SU-DHL-6 (cell line): ENCODE measurements around the gene FN3KRP.

Experiments used
- H2AFZ ChIP-seq: fragments of 200-600 bp; sonication (generic); 2 replicates; pipeline ENCODE4 v1.6.1; 2014; ENCODE audit warnings: low read depth, mild to moderate bottlenecking, moderate library complexity, mixed read lengths, antibody characterized with exemption, low read length; ENCODE audit not compliant: severe bottlenecking
- H3F3A ChIP-seq: fragments of 200-600 bp; shearing (Covaris generic); 2 replicates; pipeline ENCODE4 v1.6.0; 2016; ENCODE audit warnings: antibody characterized with exemption, mild to moderate bottlenecking; ENCODE audit not compliant: insufficient read depth
- H3K27ac ChIP-seq: fragments of 200-600 bp; sonication (generic); 2 replicates; pipeline ENCODE4 v1.5.1; 2016; ENCODE audit warnings: low read depth, mild to moderate bottlenecking, low read length, moderate library complexity, mixed read lengths
- H3K27me3 ChIP-seq: fragments of 200-600 bp; sonication (generic), shearing (Covaris generic); 2 replicates; pipeline ENCODE4 v1.6.0; 2014; ENCODE audit warnings: mild to moderate bottlenecking, low read length
- H3K36me3 ChIP-seq: fragments of 200-600 bp; sonication (generic); 2 replicates; pipeline ENCODE4 v1.6.1; 2014; ENCODE audit warnings: mild to moderate bottlenecking, low read length, mixed read lengths
- H3K4me2 ChIP-seq: fragments of 300-600, 200-600 bp; shearing (Covaris generic), sonication (generic); 2 replicates; pipeline ENCODE4 v1.6.0; 2014; ENCODE audit warnings: low read length, low read depth, mild to moderate bottlenecking; ENCODE audit not compliant: poor library complexity, severe bottlenecking
- H3K4me3 ChIP-seq: fragments of 200-600 bp; sonication (generic); 2 replicates; pipeline ENCODE4 v1.5.1; 2014; ENCODE audit warnings: antibody characterized with exemption, low read length, mild to moderate bottlenecking, mixed read lengths; ENCODE audit not compliant: insufficient read depth, poor library complexity, severe bottlenecking
- H3K79me2 ChIP-seq: fragments of 200-600 bp; sonication (generic); 2 replicates; pipeline ENCODE4 v1.6.1; 2014; ENCODE audit warnings: mild to moderate bottlenecking, low read length, moderate library complexity; ENCODE audit not compliant: insufficient read depth
- H3K9ac ChIP-seq: fragments of 200-600 bp; sonication (generic); 2 replicates; pipeline ENCODE4 v1.7.0; 2014; ENCODE audit warnings: mild to moderate bottlenecking, low read length
- H3K9me2 ChIP-seq: fragments of 200-600 bp; sonication (generic); replicated peaks from 2 replicates; pipeline ENCODE4 v1.6.1; 2014; ENCODE audit warnings: low read length; ENCODE audit not compliant: insufficient read depth
- H3K9me3 ChIP-seq: fragments of 200-600 bp; sonication (generic); 2 replicates; pipeline ENCODE4 v1.6.1; 2014; ENCODE audit warnings: low read length, mixed read lengths; ENCODE audit not compliant: insufficient read depth
- H4K20me1 ChIP-seq: fragments of 200-600 bp; sonication (generic); 2 replicates; pipeline ENCODE4 v1.6.1; 2014; ENCODE audit warnings: low read depth, mild to moderate bottlenecking, antibody characterized with exemption, low read length, moderate library complexity, mixed read lengths
- CTCF ChIP-seq: fragments of 200-600 bp; sonication (generic); IDR thresholded peaks from one replicate; pipeline ENCODE4 v1.5.1; 2017; ENCODE audit warnings: antibody characterized with exemption, mild to moderate bottlenecking, low read length, moderate library complexity; ENCODE audit not compliant: insufficient read depth, poor library complexity, severe bottlenecking
- EZH2phosphoT487 ChIP-seq: fragments of 200-600 bp; sonication (generic), shearing (Covaris generic); conservative IDR thresholded peaks from 2 replicates; pipeline ENCODE4 v1.6.1; 2018; ENCODE audit warnings: mild to moderate bottlenecking, antibody characterized with exemption, low read length, moderate library complexity, mixed read lengths

Gene FN3KRP

DNA sequence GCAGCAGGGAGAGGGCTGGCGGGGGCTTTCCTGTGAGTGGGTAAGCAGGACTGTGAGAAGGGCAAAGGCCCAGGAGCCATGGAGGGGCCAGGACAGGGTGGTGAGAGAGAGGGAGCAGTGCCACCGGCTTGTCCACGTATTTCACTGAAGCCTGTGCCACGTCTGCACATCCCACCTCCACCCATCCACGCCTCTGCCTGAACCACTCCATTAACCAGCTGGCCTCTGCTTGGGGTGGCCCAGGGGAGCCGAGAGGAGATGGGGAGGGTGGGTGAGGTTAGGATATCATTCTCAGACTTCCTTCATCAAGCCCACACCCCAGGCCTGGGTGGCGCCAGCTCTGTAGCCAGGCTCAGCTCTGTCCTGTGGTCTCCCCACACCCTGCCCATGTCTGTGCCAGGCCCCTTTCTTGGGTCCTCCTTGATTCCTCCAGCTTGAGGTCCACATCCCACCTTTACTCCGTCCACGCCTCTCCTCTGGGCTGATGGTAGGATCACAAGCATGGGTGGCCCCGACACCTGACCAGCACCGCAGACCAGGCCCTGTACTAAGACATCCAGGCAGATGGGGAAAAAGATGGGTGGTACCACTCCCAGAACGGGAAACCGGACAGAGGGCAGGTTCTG lies 15.7 kb downstream of the FN3KRP start:
- H3F3A ChIP-seq: no peaks in the 10 kb centered on the region
- no peaks in the 10 kb centered on the region for H3K9me2 ChIP-seq
- no peaks in the 10 kb centered on the region for H3K27me3 ChIP-seq
- H3K4me2 ChIP-seq: no peak overlapping the region
- H3K4me3 ChIP-seq: no peak overlapping the region
- no peak overlapping the region for H2AFZ ChIP-seq
- peaks cover 9% of the 10 kb centered on the region; the same call in 1 of the 2 replicates for H3K9me3 ChIP-seq
- TF ChIP-seq EZH2phosphoT487: no peak
- TF ChIP-seq CTCF: no peak
- no peaks in the 10 kb centered on the region for H4K20me1 ChIP-seq
- H3K79me2 ChIP-seq: no peaks in the 10 kb centered on the region
- peaks cover 15% of the 10 kb centered on the region for H3K36me3 ChIP-seq
- H3K27ac ChIP-seq: no peak overlapping the region
- H3K9ac ChIP-seq: no peak overlapping the region

- Histone ChIP-seq H3K4me2 (no peak within 1 kb of the TSS), H3K9me3 (peaks cover 14% of the 10 kb centered on the region; the same call in 1 of the 2 replicates), H2AFZ (no peak within 1 kb of the TSS), H3K9me2 (no peaks in the 10 kb centered on the region), H3K79me2 (no peaks in the 10 kb centered on the region), H3K4me3 (no peak within 1 kb of the TSS), H3K36me3 (peaks cover 19% of the 10 kb centered on the region), H4K20me1 (no peaks in the 10 kb centered on the region), H3F3A (no peaks in the 10 kb centered on the region), H3K27me3 (no peaks in the 10 kb centered on the region), H3K9ac (no peak within 1 kb of the TSS), H3K27ac (no peak within 1 kb of the TSS)
- no peak for TF ChIP-seq EZH2phosphoT487
- no peak for TF ChIP-seq CTCF
Measured at GRCh38 chr17:82734987-82735866, 18.7 kb downstream of the FN3KRP start, which contains the start of gene FN3K. Gene FN3K (plus strand): TSS chr17:82735615. CDS start chr17:82735637, 22 bp downstream.

- Histone ChIP-seq H4K20me1 (no peaks in the 10 kb centered on the region), H3K9ac (no peak overlapping the region), H3K4me2 (no peak overlapping the region), H3K4me3 (no peak overlapping the region), H3K27ac (no peak overlapping the region), H3K79me2 (no peaks in the 10 kb centered on the region), H3K9me3 (peaks cover 27% of the 10 kb centered on the region; the same call in 1 of the 2 replicates), H2AFZ (no peak overlapping the region), H3K27me3 (no peaks in the 10 kb centered on the region), H3K9me2 (no peaks in the 10 kb centered on the region), H3F3A (no peaks in the 10 kb centered on the region), H3K36me3 (peaks cover 33% of the 10 kb centered on the region)
- TF ChIP-seq CTCF: no peak
Measured at GRCh38 chr17:82736511-82737185, 20.1 kb downstream of the FN3KRP start.
